AML-193 (cell line): ENCODE results near the gene RTP2.
"Not testable (repeated sequence)": the region's sequence is repeated elsewhere in the genome, so short reads cannot be mapped to it uniquely, and the experiment has no call there.

Source experiments
- DNase-seq, 2 experiments: peaks; one replicate each; lab custom pipeline; 2025; lab: John Stamatoyannopoulos, UW

The RTP2 gene

GRCh38 chr3:187713504-187713903 lies 11.1 kb upstream of the RTP2 start:
- DNase-seq: no peak

- no peak for DNase-seq
Measured at GRCh38 chr3:187709155-187709554, 6.8 kb upstream of the RTP2 start.

GRCh38 chr3:187708696-187709095 lies 6.3 kb upstream of the RTP2 start:
- no peak for DNase-seq

- peak; percentile 71 for DNase-seq
Measured at GRCh38 chr3:187706971-187707370, 4.6 kb upstream of the RTP2 start.

- DNase-seq: no peak
Measured at GRCh38 chr3:187705164-187705563, 2.8 kb upstream of the RTP2 start.

- DNase-seq: no peak
Measured at GRCh38 chr3:187700249-187700648, 2.1 kb downstream of the RTP2 start.

- DNase-seq: no peak
Measured at GRCh38 chr3:187698499-187699399, 3.6 kb downstream of the RTP2 start.

GRCh38 chr3:187696021-187696420 lies 6.3 kb downstream of the RTP2 start:
- DNase-seq: no peak

GRCh38 chr3:187695449-187695848 lies 6.9 kb downstream of the RTP2 start:
- no peak for DNase-seq

- no peak for DNase-seq
Measured at GRCh38 chr3:187694801-187695200, 7.6 kb downstream of the RTP2 start.

GRCh38 chr3:187693431-187693830 lies 8.9 kb downstream of the RTP2 start:
- no peak for DNase-seq

GRCh38 chr3:187689984-187690383 lies 12.4 kb downstream of the RTP2 start:
- no peak for DNase-seq

- no peak for DNase-seq
Measured at GRCh38 chr3:187686621-187687273, 15.6 kb downstream of the RTP2 start.

GRCh38 chr3:187685948-187686347 lies 16.4 kb downstream of the RTP2 start:
- DNase-seq: no peak

GRCh38 chr3:187684880-187685279 lies 17.5 kb downstream of the RTP2 start:
- no peak for DNase-seq

GRCh38 chr3:187684444-187684843 lies 17.9 kb downstream of the RTP2 start:
- no peak for DNase-seq

- DNase-seq: not testable (repeated sequence)
Measured at GRCh38 chr3:187681756-187682155, 20.6 kb downstream of the RTP2 start.

- peak; percentile 72 to 73 for DNase-seq
Measured at GRCh38 chr3:187679638-187680396, 22.5 kb downstream of the RTP2 start.

GRCh38 chr3:187678726-187679268 lies 23.6 kb downstream of the RTP2 start:
- peak; percentile 59 to 62 for DNase-seq

GRCh38 chr3:187677604-187678003 lies 24.8 kb downstream of the RTP2 start:
- DNase-seq: no peak

- DNase-seq: no peak
Measured at GRCh38 chr3:187673012-187673411, 29.3 kb downstream of the RTP2 start.
